Esophagus mucosa (tissue), 1 donor: ENCODE results near the gene ALPL. TPM values are rescaled to one million over a fixed set of nuclear protein-coding genes. Genes with fewer than 3 reads are reported as not detected.

Experiments
- ATAC-seq: fragments of 200-7000 bp; cut with Tn5 transposase; one replicate; pipeline ENCODE4 v1.9.1; 2020
- total RNA-seq: library from RNA; stranded (reverse); gene quantifications from one replicate; pipeline ENCODE4 v1.2.4, GENCODE V29; 2023
- donor health status: DM: yes; HTN: yes; CAD: no.

ALPL gene
- total RNA-seq, 1 donor from 2014 or later = 3.6 TPM

- ATAC-seq = no peak
Measured at GRCh38 chr1:21584096-21584495, 74.9 kb downstream of the ALPL start.

- peak; percentile 39 for ATAC-seq
Measured at GRCh38 chr1:21585037-21585436, 75.8 kb downstream of the ALPL start.

GRCh38 chr1:21586222-21586621 lies 77.0 kb downstream of the ALPL start:
- ATAC-seq = no peak

- peak; percentile 84 for ATAC-seq
Measured at GRCh38 chr1:21586846-21587601, 77.8 kb downstream of the ALPL start.

GRCh38 chr1:21587602-21587953 lies 78.4 kb downstream of the ALPL start:
- no peak for ATAC-seq

- no peak for ATAC-seq
Measured at GRCh38 chr1:21589618-21590017, 80.4 kb downstream of the ALPL start.

GRCh38 chr1:21590126-21590880 lies 81.1 kb downstream of the ALPL start:
- ATAC-seq = no peak

- ATAC-seq = no peak
Measured at GRCh38 chr1:21590934-21591333, 81.7 kb downstream of the ALPL start.

GRCh38 chr1:21592086-21592865 lies 83.1 kb downstream of the ALPL start:
- ATAC-seq = no peak

- ATAC-seq = no peak
Measured at GRCh38 chr1:21593231-21593630, 84.0 kb downstream of the ALPL start.

GRCh38 chr1:21594501-21594900 lies 85.3 kb downstream of the ALPL start:
- ATAC-seq = peak; percentile 22

- peak; percentile 5 for ATAC-seq
Measured at GRCh38 chr1:21594935-21595897, 86.0 kb downstream of the ALPL start.

- ATAC-seq = no peak
Measured at GRCh38 chr1:21596174-21596573, 87.0 kb downstream of the ALPL start.

- no peak for ATAC-seq
Measured at GRCh38 chr1:21596628-21597027, 87.4 kb downstream of the ALPL start.

- no peak for ATAC-seq
Measured at GRCh38 chr1:21597753-21598152, 88.5 kb downstream of the ALPL start.

- ATAC-seq = no peak
Measured at GRCh38 chr1:21598417-21598816, 89.2 kb downstream of the ALPL start.

- no peak for ATAC-seq
Measured at GRCh38 chr1:21598904-21599303, 89.7 kb downstream of the ALPL start.

- no peak for ATAC-seq
Measured at GRCh38 chr1:21599402-21599801, 90.2 kb downstream of the ALPL start.

GRCh38 chr1:21601278-21602048 lies 92.2 kb downstream of the ALPL start:
- no peak for ATAC-seq

GRCh38 chr1:21603177-21604138 lies 94.2 kb downstream of the ALPL start:
- ATAC-seq = no peak
